Right hindlimb (tissue), 1 donor: Measurements from ENCODE around the gene INHA.

Experiments
- DNase-seq: peaks from one replicate; pipeline ENCODE4 v3.0.0-alpha.2; 2018

Gene INHA

DNA sequence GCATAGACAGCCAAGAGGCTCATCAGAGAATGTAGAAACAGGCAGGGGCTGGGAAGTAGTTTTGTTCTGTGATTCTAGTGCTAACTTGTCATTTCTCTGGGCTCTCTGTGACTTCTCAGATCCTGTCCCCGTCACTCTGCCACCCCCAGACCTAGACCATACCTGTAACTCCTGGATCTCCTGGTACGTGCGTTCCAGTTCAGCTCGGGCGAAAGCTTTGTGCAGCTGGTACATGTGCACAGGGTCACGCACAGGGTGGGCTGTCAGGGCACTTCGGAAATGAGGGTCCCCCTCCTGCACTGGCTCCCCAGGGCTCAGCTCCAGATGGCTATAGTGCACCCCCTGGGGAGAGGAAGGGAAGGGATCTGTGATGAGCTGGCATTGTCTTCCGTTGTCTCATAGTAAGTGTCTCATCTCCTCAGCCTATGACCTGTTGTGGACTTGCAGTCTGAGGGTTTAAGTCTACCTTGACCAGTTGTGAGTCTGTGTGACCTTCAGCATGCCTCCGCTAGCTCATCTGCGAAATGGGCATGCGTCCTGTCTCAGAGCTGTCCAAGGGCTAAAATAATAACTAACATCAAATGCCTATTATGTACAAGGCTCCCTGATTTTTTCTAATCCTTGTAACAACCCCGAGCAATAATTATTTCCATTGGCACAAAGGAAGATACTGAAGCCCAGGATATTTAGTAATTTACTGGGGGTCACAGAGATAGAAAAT, 31.2 kb upstream of the INHA start:
- DNase-seq = no peak

DNA sequence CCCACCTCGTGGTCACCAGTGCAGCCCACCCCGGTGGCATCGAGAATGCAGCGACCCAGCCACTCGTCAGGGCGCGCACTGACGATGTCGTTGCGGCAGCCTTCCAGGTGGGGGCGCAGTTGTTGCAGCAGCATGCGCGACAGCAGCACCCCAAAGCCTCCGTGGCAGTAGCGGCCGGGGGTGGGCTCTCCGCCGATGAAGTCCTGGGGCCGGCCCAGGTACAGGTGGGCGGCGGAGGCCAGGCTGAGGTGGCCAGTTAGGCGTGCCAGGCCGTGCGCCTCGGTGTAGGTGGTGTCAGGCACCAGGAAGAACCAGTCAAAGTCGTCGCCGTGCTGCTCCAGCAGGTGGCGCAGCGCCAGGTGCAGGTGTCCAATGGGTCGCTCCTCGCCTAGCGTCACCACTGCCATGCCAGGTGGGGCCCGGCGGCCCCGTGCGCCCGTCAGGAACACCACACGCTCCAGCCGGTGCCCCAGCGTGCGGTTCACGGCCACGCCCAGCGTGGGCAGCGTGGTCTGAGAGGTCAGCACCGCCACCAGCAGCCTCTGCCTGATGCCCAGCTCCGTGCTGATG, 30.4 kb upstream of the INHA start:
- DNase-seq = peak; percentile 85

- DNase-seq = no peak
Measured at GRCh38 chr2:219542931-219543595, 29.0 kb upstream of the INHA start.

GRCh38 chr2:219543596-219544358, 28.3 kb upstream of the INHA start, which contains the start of the genes CHPF and TMEM198:
Gene CHPF, minus strand, starts transcription at chr2:219543809. Its CDS starts 271 bp downstream, at chr2:219543538.
Gene TMEM198, plus strand, starts transcription at chr2:219544028. Its CDS starts 700 bp downstream, at chr2:219544728.
- DNase-seq = peak; percentile 99

GRCh38 chr2:219544567-219544966, 27.5 kb upstream of the INHA start:
- DNase-seq = no peak

DNA sequence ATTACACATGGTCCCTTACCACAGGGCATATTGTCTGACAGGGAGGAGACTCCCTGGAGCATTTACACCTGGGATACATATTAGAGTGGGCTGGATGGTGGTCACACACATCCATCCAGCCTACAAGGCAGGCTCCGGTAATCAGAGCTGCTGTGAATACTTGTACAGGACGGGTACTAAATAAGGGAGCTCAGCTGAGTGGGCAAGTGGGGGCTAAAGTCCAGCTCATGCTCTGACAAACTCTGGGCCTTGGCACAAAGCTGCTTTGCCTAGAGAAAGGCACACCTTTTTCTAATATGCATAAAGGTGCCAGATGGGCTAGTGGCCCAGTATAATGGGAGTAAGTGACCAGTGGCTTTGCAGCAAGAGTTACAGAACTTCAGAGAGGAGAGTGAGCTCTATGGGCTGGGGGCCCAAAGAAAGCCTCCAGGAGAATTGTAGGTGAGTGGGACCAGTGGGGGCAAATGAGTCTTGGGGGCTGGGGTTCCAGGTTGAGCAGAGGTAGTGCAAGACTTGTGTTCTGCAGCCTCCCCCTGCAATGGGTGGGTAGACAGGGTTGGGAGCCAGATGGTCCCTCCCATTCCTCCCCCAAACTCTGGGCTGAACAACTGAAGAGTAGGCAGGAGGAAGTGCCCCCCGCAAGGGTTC, 26.7 kb upstream of the INHA start:
- no peak for DNase-seq

DNA sequence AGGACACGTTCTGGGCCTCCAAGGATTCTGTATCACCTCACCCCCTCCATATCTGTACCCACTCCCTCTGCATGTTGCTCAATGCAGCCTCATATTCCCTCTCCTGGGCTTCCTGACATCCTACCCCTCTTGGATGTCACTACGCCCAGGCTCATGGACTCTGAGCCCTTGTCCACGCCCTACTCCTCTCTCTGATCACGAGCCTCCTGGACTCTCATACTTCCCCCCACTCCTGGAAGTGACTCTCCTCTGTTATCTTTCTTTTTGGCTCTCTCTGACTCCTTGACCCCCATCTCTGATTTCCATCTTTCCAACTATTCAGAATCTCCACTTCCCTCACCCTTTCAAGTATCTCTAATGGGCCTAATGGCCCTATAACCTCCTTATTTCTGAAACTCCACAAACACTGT, 26.2 kb upstream of the INHA start:
- no peak for DNase-seq

GRCh38 chr2:219547621-219548020, 24.5 kb upstream of the INHA start:
- no peak for DNase-seq

DNA sequence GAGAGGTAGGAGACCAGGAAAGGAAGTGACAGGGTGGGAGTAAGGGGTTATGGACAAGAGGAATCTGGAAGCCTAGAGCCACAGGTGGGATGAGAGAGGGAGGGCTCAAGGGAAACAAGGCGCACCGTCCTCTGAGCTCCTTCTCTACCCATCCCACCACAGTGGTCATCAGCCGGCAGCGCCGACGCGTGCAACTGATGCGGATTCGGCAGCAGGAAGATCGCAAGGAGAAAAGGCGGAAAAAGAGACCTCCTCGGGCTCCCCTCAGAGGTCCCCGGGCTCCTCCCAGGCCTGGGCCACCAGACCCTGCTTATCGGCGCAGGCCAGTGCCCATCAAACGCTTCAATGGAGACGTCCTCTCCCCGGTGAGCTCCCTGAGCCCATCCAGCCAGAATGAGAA, 23.1 kb upstream of the INHA start:
- DNase-seq = no peak

DNA sequence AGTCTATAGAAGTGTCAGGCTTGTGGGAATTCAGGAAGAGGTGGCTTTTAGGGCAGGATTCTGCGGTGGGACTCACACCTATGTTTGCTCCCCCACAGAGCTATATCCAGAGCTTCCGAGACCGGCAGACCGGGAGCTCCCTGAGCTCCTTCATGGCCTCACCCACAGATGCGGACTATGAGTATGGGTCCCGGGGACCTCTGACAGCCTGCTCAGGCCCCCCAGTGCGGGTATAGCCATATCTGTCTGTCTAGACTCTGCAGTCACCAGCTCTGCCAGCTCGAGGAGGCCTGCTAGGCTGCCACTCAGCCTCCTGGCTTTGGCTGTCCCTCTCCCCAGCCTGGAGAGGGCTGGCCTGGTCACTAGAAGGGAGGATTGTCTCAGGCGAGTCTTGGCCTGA, 22.5 kb upstream of the INHA start:
- no peak for DNase-seq

GRCh38 chr2:219551441-219552381, 20.4 kb upstream of the INHA start:
- DNase-seq = no peak

DNA sequence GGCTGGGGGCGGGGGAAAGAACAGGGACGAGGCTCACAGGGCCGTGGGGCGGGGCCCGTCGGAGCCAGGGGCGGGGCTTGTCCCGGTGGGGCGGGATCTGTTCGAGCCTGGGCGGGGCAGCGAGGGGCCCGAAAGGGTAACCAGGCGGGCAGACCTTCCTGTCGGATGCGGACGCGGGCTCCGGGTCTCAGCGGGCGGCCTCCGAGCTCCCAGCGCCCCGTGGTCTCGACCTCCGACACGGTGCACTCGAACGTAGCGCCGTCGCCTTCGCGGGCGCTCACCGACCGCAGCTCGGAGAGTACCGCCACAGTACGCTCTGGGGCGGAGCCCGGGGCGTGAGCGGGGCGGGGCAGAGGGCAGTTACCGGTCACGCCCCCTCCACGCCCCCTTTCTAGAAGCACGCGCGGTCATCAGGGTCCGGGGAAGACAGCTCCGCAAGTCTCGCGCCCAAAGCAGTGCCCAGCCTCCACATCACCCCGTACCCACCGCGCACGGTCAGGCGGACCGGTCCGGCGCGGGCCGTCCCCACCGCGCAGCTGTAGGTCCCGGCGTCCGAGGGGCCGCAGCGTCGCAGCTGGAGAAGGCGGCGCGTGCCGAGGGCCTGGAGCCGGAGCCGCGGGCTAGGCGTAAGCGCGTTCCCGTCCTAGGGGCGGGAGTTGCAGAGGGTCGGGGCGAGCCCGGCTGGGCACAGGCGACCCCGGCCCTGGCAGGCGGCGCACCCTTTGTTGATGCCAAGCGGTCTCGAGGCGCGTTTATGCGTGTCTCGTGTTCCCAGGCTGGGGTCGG, 19.5 kb upstream of the INHA start:
- DNase-seq = peak; percentile 94

- DNase-seq = no peak
Measured at GRCh38 chr2:219553168-219553417, 19.0 kb upstream of the INHA start.

- DNase-seq = no peak
Measured at GRCh38 chr2:219553463-219553963, 18.6 kb upstream of the INHA start.

- DNase-seq = no peak
Measured at GRCh38 chr2:219554350-219554749, 17.8 kb upstream of the INHA start.

GRCh38 chr2:219555956-219556355, 16.2 kb upstream of the INHA start:
- no peak for DNase-seq

DNA sequence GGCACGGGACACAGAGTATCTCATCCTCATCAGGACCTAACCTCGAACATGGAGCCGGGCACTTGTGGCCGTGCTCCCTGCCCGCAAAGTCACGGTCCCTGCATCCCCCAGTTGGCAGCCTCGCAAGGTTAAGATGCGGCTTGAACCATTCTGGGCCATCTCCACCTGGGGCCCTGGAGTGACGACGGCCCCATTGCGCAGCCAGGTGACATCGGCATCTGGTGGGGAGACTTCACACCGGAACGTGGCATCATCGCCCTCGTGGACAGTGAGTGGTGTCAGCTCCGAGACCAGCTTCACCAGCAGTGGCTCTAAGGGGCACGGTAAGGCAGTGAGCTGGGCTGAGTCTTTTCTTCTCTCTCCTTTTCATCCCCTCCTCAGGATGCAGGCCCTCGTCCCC, 15.7 kb upstream of the INHA start:
- no peak for DNase-seq

- no peak for DNase-seq
Measured at GRCh38 chr2:219557320-219557719, 14.8 kb upstream of the INHA start.

DNA sequence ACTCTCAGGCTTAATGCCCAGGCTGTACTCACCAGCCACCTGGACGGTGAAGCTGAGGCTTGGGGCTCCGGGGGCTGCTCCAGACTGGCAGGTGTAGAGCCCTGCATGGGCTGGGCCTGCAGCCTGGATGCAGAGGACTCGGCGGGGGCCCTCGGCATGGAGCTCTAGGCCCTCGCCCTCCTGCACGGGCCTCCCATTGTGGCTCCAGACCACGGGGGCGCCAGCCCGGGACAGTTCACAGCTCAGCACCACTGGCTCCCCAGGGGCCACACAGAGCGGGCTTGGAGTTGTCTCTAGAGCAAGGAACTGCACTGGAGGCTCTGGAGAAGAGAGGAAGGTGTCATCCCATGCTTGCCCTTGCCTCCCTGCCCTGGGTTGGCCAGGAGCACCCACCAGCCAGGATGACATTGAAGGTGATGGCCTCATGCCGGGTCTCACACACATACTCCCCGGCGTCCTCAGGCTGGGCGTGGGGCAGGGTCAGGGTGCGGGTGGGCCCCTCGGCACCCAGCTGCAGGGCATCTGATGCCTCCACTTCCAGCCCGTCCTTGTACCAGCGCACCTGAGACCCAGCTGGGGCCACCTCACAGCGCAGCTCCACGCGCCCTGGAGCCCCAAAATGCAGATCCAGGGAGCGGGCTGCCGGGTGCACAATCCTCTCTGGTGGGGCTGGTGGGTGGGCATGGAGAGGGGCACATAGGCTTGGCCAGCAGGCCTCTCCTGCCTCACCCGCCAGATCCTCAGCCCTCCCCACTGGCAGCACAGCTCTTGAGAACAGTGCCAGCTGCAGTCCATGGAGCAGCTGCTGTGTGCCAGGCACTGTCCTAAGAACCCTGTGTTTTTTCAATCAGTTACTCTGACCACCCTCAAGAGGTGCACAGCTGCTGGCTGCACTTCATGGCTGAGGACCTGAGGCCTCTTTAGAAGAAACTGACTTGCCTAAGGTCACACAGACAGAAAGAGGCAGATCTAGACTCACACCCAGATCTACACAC, 14.0 kb upstream of the INHA start:
- DNase-seq = no peak
